A549 treated with CpdA at 1 μM for 4 hours (cell line): ENCODE results near the gene SDR39U1. TPM values are rescaled to one million over a fixed set of nuclear protein-coding genes. Genes with fewer than 3 reads are reported as not detected.

Experiments used
- total RNA-seq: library from RNA; stranded (reverse); fragments of 200-300 nt; extraction: Qiagen RNA extraction; gene quantifications from 5 replicates; pipeline ENCODE4 v1.2.3, GENCODE V29; 2022; ENCODE audit warnings: low read depth

Gene SDR39U1, protein sequence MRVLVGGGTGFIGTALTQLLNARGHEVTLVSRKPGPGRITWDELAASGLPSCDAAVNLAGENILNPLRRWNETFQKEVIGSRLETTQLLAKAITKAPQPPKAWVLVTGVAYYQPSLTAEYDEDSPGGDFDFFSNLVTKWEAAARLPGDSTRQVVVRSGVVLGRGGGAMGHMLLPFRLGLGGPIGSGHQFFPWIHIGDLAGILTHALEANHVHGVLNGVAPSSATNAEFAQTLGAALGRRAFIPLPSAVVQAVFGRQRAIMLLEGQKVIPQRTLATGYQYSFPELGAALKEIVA
- total RNA-seq, result 33.4 to 54.6 TPM (median 51.3 TPM) in 5 replicates

DNA sequence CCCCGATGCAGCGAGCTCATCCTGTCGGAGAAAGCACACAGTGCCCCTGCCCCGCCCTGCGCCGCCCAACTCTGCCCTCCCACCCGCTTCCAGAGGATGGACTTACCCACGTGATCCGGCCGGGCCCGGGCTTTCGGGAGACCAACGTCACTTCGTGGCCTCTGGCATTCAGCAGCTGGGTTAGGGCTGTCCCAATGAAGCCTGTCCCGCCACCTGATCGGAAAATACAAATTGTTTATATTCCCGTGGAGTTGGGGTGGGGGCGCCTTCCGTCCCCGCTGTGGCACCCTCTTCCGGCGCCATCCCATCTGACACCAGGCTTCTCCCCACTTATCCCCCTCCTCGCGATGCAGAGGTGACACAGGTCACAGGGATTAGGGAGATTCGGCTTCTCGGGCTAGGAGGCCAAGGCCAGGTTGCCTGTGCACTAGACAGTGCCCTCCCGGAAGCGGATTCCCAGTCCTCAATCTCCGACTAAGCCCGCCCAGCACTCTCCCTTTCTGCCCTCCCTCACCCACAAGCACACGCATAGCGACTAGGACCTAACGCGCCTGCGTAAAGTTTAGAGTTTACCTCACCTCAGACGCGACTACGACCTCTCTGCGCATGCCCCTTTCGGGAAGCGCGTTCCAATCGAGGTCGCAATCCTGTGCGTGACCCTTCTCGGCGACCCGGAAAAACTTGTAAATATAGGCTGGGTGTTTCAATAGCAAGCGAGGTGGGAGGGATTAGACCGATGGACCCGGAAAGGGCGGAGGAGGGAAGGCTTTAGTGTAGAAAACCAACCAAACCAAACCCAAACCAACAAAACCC is at the start of gene SDR39U1:
TSS of gene SDR39U1 (minus strand) at position 537 of the 813 bp plus-strand sequence. CDS start at position 530, 7 bp downstream.

DNA sequence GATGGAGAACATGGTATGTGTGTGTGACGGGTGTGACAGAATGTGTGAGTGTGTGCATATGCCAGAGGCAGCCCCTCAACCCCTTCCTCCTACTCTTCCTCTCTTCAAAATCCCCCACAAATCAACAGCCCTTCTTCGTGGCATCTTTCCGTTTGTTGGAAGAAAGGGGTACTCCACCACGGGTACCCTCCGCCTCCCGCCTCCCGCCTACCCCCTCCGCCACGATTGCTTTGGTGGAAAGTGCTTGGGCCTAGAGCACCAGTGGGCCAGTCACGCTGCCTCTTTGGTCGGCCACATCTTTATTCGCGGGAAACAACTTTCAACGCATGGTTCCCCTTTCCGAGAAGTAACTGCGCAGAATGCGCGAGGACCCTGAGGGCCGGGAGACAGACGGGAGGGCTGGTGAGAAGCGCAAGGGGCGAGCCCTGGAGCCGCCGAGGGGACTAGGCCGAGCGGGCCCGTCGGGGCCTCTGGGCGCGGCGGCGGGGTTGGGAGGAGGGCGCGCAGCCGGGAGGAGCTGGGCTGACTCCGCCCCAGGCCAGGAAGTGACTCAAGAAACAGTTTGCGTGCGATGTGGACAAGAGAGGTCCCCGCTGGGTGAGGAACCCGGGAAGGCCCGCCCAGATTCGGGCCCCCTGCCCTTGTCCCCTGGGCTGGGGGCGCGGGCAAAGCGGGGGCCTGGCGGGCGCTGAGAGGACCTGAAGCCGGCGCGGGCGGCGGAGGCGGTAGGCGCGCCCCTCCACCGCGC is 13.0 kb downstream of the SDR39U1 start, which contains the start of the genes CBLN3 and KHNYN:
TSS of gene CBLN3 (minus strand) at position 274 of the 748 bp plus-strand sequence. CDS start 614 bp downstream, outside the sequence.
TSS of gene KHNYN (plus strand) at position 560 of the 748 bp plus-strand sequence. CDS start 777 bp downstream, outside the sequence.

DNA sequence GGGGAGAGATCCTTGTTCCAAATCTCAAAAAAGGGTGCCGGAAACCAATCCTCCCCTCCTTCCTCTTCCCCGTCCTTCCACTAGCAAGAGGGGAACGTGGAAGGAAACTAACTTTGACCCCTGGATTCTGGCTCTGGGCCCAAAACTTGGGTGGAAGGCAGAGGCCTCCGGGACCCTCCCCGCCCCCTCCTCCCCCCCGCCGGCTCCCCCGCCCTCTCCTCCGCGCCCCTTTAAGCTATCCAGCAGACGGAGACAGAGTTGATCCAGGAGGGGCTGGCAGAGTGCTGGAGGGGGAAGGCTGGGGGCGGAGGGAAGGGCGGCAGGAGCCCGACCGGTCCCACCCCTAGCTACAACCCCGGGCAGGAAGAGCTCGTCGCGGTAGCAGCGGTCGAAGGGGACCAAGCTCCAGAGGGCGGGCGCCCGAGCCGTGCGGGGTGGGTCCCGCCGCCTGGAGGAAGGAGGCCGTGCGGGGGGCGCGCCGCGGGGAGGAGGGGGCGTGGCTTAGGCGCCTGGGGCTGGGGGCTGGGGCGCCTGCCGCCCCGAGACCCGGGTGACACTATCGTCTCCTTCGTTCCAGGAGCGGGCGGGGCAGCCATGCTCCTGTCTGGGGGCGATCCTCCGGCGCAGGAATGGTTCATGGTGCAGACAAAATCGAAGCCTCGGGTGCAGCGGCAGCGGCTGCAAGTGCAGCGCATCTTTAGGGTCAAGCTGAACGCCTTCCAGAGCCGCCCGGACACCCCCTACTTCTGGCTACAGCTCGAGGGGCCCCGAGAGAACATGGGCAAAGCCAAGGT is 43.7 kb downstream of the SDR39U1 start, which contains the start of gene NYNRIN:
TSS of gene NYNRIN (plus strand) at position 351 of the 794 bp plus-strand sequence. CDS start at position 595, 244 bp downstream.

Other genes with a start within 250 kb of the SDR39U1 start
- gene TM9SF1, start 247.3 kb downstream of the SDR39U1 start, total RNA-seq, result 63.8 to 71.3 TPM (median 70.1 TPM) in 5 replicates
- gene TSSK4, start 237.1 kb downstream of the SDR39U1 start, total RNA-seq, result not detected in 5 replicates
- 78.2 to 95.9 TPM (median 81.6 TPM) in 5 replicates for gene CHMP4A, start 229.3 kb downstream of the SDR39U1 start, total RNA-seq
- gene MDP1, start 226.7 kb downstream of the SDR39U1 start, total RNA-seq, result 28.2 to 30.5 TPM (median 28.9 TPM) in 5 replicates
- 443 to 489 TPM (median 464 TPM) in 5 replicates for gene NEDD8, start 210.4 kb downstream of the SDR39U1 start, total RNA-seq
- gene GMPR2, start 209.8 kb downstream of the SDR39U1 start, total RNA-seq, result 54.6 to 64.7 TPM (median 59.1 TPM) in 5 replicates
- gene TINF2, start 200.2 kb downstream of the SDR39U1 start, total RNA-seq, result 33.6 to 39.6 TPM (median 38.4 TPM) in 5 replicates
- 0.48 to 1.2 TPM (median 1.2 TPM) in 5 replicates for gene TGM1, start 179.6 kb downstream of the SDR39U1 start, total RNA-seq
- gene RABGGTA, start 171.2 kb downstream of the SDR39U1 start, total RNA-seq, result 15.9 to 17.8 TPM (median 17.5 TPM) in 5 replicates
- 10.3 to 13.4 TPM (median 11.5 TPM) in 5 replicates for gene DHRS1, start 143.0 kb downstream of the SDR39U1 start, total RNA-seq
- gene NOP9, start 142.9 kb downstream of the SDR39U1 start, total RNA-seq, result 15.1 to 19.5 TPM (median 18.5 TPM) in 5 replicates
- gene CIDEB, start 134.8 kb downstream of the SDR39U1 start, total RNA-seq, result 0.18 to 0.50 TPM (median 0.32 TPM) in 5 replicates
- gene LTB4R2, start 132.6 kb downstream of the SDR39U1 start, total RNA-seq, result 2.9 to 7.2 TPM (median 3.7 TPM) in 5 replicates
- gene LTB4R, start 131.3 kb downstream of the SDR39U1 start, total RNA-seq, result 5.3 to 7.0 TPM (median 6.2 TPM) in 5 replicates
- gene ADCY4, start 107.7 kb downstream of the SDR39U1 start, total RNA-seq, result not detected in 5 replicates
- not detected in 5 replicates for gene RIPK3, start 102.8 kb downstream of the SDR39U1 start, total RNA-seq
- 0.07 to 0.40 TPM (median 0.22 TPM) in 5 replicates for gene NFATC4, start 74.6 kb downstream of the SDR39U1 start, total RNA-seq
- 0.13 to 0.48 TPM (median 0.16 TPM) in 5 replicates for gene NYNRIN, start 43.8 kb downstream of the SDR39U1 start, total RNA-seq
- gene CBLN3, start 13.1 kb downstream of the SDR39U1 start, total RNA-seq, result 1.3 to 1.6 TPM (median 1.5 TPM) in 5 replicates
- gene KHNYN, start 12.8 kb downstream of the SDR39U1 start, total RNA-seq, result 25.0 to 31.2 TPM (median 29.2 TPM) in 5 replicates
- gene CMA1, start 65.5 kb upstream of the SDR39U1 start, total RNA-seq, result not detected in 5 replicates
- not detected in 5 replicates for gene CTSG, start 133.5 kb upstream of the SDR39U1 start, total RNA-seq
- gene GZMH, start 166.9 kb upstream of the SDR39U1 start, total RNA-seq, result not detected in 5 replicates
- gene GZMB, start 191.4 kb upstream of the SDR39U1 start, total RNA-seq, result not detected in 5 replicates